GM12891 (cell line): Measurements from ENCODE around the gene TAOK3.

Source experiments
- POLR2A ChIP-seq: IDR thresholded peaks from 2 replicates; pipeline ENCODE4 v1.6.1; 2011; ENCODE audit warnings: low read depth, low read length, control low read depth
- POLR2AphosphoS5 ChIP-seq: IDR thresholded peaks from 2 replicates; pipeline ENCODE4 v1.6.1; 2011; ENCODE audit warnings: low read depth, low read length, control low read depth
- SPI1 ChIP-seq: IDR thresholded peaks from 2 replicates; pipeline ENCODE4 v1.6.1; 2011; ENCODE audit warnings: low read depth, low read length, control low read depth
- TAF1 ChIP-seq: IDR thresholded peaks from 2 replicates; pipeline ENCODE4 v1.6.1; 2011; ENCODE audit warnings: low read depth, low read length, control low read depth

DNA sequence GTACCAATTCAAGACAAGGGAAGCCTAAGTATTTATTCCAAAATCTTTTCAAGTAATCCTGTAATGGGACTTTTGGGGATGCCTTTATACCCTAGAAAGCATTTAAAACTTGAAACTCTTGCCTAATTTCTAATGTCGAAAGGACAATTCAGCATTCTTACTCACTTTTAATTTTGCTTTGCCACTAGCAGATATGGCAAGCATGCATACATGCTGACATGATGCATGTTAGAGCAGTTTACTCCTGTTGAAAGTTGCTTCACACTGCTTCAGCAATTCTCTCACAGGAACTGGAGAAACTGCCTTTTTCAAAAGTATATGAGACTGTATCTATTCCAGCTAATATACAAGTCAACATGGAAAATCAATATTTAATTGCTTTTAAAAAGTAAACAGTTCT lies 79.9 kb downstream of the TAOK3 start:
- TF ChIP-seq POLR2AphosphoS5, result no peak
- no peak for TF ChIP-seq POLR2A
- no peak for TF ChIP-seq TAF1
- TF ChIP-seq SPI1, result no peak
